Body of pancreas (tissue), 4 donors: Measurements from ENCODE around the gene TSPOAP1. TPM values are rescaled to one million over a fixed set of nuclear protein-coding genes. Genes with fewer than 3 reads are reported as not detected.

Experiments
- ATAC-seq: fragments of 150-250 bp; one replicate; pipeline ENCODE4 v1.9.1; 2016
- DNase-seq, 4 donors: peaks; one replicate each; pipeline ENCODE4 v3.0.0-alpha.2; 2019
- H3K27ac ChIP-seq, 4 donors: fragments of 200-600 bp; sonication (generic); 1 replicate in 3 of 4; 2 replicates in 1 of 4; pipeline versions ENCODE4 v1.5.1 to v1.6.1; 2016 to 2019; ENCODE audit warnings: mild to moderate bottlenecking in 1 of 4, mixed read lengths in 1 of 4, moderate library complexity in 1 of 4
- H3K27me3 ChIP-seq, 2 donors: fragments of 200-600 bp; sonication (generic); one replicate each; pipeline ENCODE4 v1.6.0; 2016; ENCODE audit warnings: mild to moderate bottlenecking in 1 of 2
- H3K36me3 ChIP-seq, 2 donors: fragments of 200-600 bp; sonication (generic); replicated peaks in 1 of 2; 2 replicates each; pipeline ENCODE4 v1.5.1; 2016; ENCODE audit warnings: low read depth in 2 of 2; ENCODE audit not compliant: insufficient read depth in 1 of 2
- H3K4me1 ChIP-seq: fragments of 200-600 bp; sonication (generic); one replicate; pipeline ENCODE4 v1.6.0; 2016
- H3K4me3 ChIP-seq, 2 donors: fragments of 200-600 bp; sonication (generic); 1 replicate in 1 of 2; 2 replicates in 1 of 2; pipeline ENCODE4 v1.5.1; 2016 to 2019
- H3K9me3 ChIP-seq, 3 donors: fragments of 200-600 bp; sonication (generic); 1 replicate in 2 of 3; 2 replicates in 1 of 3; pipeline ENCODE4 v1.5.1; 2016
- POLR2A ChIP-seq, 3 donors: fragments of 450-650 bp; IDR thresholded peaks; one replicate each; pipeline ENCODE4 v1.6.1; 2016; ENCODE audit warnings: antibody characterized with exemption in 3 of 3, mild to moderate bottlenecking in 2 of 3
- WGBS, 2 donors: methylation state at CpG; one replicate each; pipeline ENCODE4 v1.1.5; 2017; 5-methylcytosine and 5-hydroxymethylcytosine counted together
- intact Hi-C: fragments of 100-400 bp; cut with DNase I; formaldehyde crosslinking; loops from one replicate; pipeline ENCODE4 v1.15.1; 2023
- total RNA-seq, 2 donors: library from RNA; depleted of rRNA; stranded (reverse); fragments of >200 nt; gene quantifications; one replicate each; pipeline ENCODE4 v1.1.0, GENCODE V29; 2016
- TF ChIP-seq, protein P1 (sequence below), 7 experiments: fragments of 450-650 bp in 4 of 7; fragments of 200-600 bp in 3 of 7; sonication (generic) in 3 of 7; IDR thresholded peaks; one replicate each; pipeline ENCODE4 v1.5.1; 2016 to 2019; ENCODE audit warnings: antibody characterized with exemption in 7 of 7

Gene TSPOAP1
- total RNA-seq, 2 donors from 2014 or later, result 21.0 to 22.7 TPM

DNA sequence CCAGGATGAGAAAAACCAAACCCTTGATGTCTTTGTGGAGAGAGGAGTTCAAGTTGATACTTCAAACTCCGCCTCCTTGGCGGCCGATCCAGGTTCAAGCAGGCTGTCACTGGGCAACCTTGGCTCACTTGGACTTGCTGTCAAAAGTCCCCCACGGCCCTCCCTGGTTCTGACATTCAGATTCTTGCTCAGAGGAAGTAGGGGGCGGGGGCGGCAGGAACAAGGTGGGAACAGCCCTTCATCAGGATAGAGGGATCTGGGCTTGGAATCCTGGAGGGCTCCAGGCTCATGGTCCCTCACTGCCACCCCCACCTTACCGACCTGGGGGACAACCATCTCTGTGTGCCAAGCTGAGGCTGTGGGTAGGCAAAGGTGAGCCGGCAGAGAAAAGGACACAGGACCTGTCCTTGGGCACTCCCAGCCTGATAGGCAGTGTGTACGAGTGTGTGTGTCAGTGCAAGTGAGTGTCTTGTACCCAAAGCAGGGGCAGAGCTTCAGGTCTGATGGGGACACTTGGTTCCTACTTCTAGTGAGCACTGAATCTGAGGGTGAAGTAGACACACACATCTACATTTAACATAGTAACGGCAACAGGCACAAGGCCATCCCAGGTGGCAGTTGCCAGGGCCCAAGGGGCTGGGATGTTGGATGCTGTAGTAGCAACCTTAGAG, 6.6 kb upstream of the TSPOAP1 start:
- Histone ChIP-seq H3K27ac (peak overlapping the region in 1 of 4 donors; percentile 82), H3K9me3 (no peaks in the 10 kb centered on the region), H3K4me1 (no peaks in the 10 kb centered on the region), H3K27me3 (no peaks in the 10 kb centered on the region), H3K4me3 (no peak overlapping the region), H3K36me3 (no peaks in the 10 kb centered on the region)
- intact Hi-C loops, result no loop called here
- ATAC-seq (no peak), DNase-seq (no peak)
- TF ChIP-seq, protein P1, sequence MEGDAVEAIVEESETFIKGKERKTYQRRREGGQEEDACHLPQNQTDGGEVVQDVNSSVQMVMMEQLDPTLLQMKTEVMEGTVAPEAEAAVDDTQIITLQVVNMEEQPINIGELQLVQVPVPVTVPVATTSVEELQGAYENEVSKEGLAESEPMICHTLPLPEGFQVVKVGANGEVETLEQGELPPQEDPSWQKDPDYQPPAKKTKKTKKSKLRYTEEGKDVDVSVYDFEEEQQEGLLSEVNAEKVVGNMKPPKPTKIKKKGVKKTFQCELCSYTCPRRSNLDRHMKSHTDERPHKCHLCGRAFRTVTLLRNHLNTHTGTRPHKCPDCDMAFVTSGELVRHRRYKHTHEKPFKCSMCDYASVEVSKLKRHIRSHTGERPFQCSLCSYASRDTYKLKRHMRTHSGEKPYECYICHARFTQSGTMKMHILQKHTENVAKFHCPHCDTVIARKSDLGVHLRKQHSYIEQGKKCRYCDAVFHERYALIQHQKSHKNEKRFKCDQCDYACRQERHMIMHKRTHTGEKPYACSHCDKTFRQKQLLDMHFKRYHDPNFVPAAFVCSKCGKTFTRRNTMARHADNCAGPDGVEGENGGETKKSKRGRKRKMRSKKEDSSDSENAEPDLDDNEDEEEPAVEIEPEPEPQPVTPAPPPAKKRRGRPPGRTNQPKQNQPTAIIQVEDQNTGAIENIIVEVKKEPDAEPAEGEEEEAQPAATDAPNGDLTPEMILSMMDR (IDR thresholded peaks at IDR 0.05), result no peak
- no peak for TF ChIP-seq POLR2A (IDR thresholded peaks at IDR 0.05)
- 26 to 47% methylated on average over 9 to 10 of the region's 10 CpGs for WGBS, 2 donors

DNA sequence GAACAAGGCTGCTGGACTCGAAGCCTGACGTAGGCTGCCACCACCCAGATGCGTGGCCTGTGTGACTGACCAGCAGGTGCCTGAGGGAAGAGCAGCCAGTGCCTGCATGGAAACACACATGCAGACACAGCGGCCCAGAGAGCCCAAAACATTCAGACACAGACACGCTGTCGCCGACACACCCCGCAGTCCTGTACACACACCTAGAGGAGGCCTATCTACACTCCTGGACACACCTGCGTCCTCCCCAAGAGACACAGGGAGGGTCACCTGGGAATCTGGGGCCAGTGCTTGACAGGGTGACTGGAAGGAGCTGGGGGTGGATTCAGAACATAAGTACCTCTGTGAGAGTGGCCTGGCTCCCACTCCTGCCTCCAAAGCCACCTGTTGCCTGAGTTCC, 6.1 kb upstream of the TSPOAP1 start:
- TF ChIP-seq POLR2A (IDR thresholded peaks at IDR 0.05), result no peak
- TF ChIP-seq, protein P1 (IDR thresholded peaks at IDR 0.05), result no peak
- 57 to 62% methylated on average over 8 to 9 of the region's 9 CpGs for WGBS, 2 donors
- Histone ChIP-seq H3K9me3 (no peaks in the 10 kb centered on the region), H3K4me1 (no peaks in the 10 kb centered on the region), H3K27ac (no peak overlapping the region), H3K27me3 (no peaks in the 10 kb centered on the region), H3K36me3 (no peaks in the 10 kb centered on the region), H3K4me3 (no peak overlapping the region)
- intact Hi-C loops, result no loop called here
- ATAC-seq, result no peak
- DNase-seq, result no peak

DNA sequence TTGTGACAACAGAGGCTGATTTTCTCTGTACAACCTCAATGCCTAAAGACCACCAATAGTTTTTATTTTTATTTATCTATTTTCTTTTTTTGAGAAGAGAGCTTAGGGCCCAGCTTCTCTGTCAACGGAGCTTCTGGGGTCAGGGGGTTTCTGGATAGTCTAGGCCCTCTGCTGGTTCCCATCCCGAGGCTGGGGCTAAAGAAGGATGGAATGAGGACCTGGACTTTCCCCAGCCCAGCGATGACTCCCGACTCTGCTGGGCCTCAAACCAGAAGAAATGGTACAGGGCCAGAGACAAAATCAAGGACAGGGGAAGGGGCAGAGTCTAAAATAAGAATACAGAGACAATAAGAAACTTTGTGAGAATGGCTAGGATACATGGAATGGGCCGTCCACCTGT, 5.7 kb upstream of the TSPOAP1 start:
- DNase-seq, result no peak
- no peak for ATAC-seq
- Histone ChIP-seq H3K36me3 (no peaks in the 10 kb centered on the region), H3K27me3 (no peaks in the 10 kb centered on the region), H3K27ac (no peak overlapping the region), H3K9me3 (no peaks in the 10 kb centered on the region), H3K4me1 (no peaks in the 10 kb centered on the region), H3K4me3 (no peak overlapping the region)
- 52 to 73% methylated on average over 5 of the region's 5 CpGs for WGBS, 2 donors
- intact Hi-C loops, result no loop called here
- TF ChIP-seq, protein P1 (IDR thresholded peaks at IDR 0.05), result no peak
- TF ChIP-seq POLR2A (IDR thresholded peaks at IDR 0.05), result no peak

DNA sequence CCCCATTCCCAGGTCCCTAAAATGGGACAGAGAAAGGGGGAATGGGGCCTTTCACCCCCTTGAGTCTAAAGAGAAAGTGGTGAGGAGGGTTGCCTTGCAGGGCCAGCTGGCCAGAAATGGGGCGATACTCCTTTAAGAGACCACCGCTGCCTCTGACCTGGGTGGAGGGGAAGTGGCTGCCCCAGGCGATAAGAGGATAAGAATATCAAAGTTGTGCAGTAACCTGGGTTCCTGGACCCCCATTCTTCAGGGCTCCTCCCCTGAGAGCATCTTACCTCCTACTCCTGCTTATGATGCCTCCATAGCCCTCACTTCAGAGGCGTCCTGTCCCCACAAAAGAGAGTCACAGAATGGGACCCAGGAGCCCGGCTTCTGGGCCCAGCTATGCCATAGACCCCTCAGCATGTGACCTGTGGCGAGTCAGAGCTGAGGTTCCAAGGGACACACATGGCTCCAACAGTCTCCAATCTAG, 5.2 kb upstream of the TSPOAP1 start:
- Histone ChIP-seq H3K4me1 (no peaks in the 10 kb centered on the region), H3K9me3 (no peaks in the 10 kb centered on the region), H3K36me3 (no peaks in the 10 kb centered on the region), H3K27ac (no peak overlapping the region), H3K4me3 (no peak overlapping the region), H3K27me3 (no peaks in the 10 kb centered on the region)
- 45 to 53% methylated on average over 6 of the region's 6 CpGs for WGBS, 2 donors
- no peak for ATAC-seq
- no peak for TF ChIP-seq POLR2A (IDR thresholded peaks at IDR 0.05)
- TF ChIP-seq, protein P1 (IDR thresholded peaks at IDR 0.05), result no peak
- DNase-seq, result no peak
- intact Hi-C loops, result no loop called here
